ENCODE measurements around the gene PDE1C.

DNA sequence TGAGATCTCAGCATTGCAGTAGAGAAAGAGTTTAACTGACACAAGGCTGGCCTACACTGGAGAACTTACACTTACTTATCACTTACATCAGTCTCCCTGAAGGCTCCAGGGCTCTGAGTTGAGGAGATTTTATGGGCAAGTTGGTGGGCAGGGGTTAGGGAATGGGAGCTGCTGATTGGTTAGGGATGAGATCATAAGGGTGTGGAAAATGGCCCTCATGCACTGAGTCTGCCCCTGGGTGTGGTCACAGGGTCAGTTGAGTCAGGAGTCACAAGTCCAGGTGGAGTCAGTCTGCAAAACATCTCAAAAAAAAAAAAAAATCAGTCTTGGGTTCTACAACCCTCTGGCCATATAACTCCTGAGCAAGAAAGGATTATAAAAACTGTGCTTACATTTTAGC, 322.7 kb downstream of the PDE1C start:
- TF ChIP-seq, protein P1, sequence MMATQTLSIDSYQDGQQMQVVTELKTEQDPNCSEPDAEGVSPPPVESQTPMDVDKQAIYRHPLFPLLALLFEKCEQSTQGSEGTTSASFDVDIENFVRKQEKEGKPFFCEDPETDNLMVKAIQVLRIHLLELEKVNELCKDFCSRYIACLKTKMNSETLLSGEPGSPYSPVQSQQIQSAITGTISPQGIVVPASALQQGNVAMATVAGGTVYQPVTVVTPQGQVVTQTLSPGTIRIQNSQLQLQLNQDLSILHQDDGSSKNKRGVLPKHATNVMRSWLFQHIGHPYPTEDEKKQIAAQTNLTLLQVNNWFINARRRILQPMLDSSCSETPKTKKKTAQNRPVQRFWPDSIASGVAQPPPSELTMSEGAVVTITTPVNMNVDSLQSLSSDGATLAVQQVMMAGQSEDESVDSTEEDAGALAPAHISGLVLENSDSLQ (IDR thresholded peaks at IDR 0.05), result no peak
- TF ChIP-seq FOXM1 (IDR thresholded peaks at IDR 0.05; ENCODE audit: borderline replicate concordance) (no peak), ARNT (IDR thresholded peaks at IDR 0.05) (no peak), ZNF384 (IDR thresholded peaks at IDR 0.05) (no peak), BHLHE40 (IDR thresholded peaks at IDR 0.05; ENCODE audit: borderline replicate concordance) (no peak), ELF4 (IDR thresholded peaks at IDR 0.05) (no peak), NFRKB (IDR thresholded peaks at IDR 0.05) (no peak), CTBP1 (IDR thresholded peaks at IDR 0.05; ENCODE audit: borderline replicate concordance) (no peak), SUZ12 (IDR thresholded peaks at IDR 0.05) (no peak), TARDBP (IDR thresholded peaks at IDR 0.05) (no peak), SP1 (IDR thresholded peaks at IDR 0.05) (no peak), LEF1 (IDR thresholded peaks at IDR 0.05; ENCODE audit: borderline replicate concordance) (no peak), FOXA1 (IDR thresholded peaks at IDR 0.05) (no peak), FOXK2 (IDR thresholded peaks at IDR 0.05) (no peak)
